ENCODE results near the gene LSM10. TPM values are rescaled to one million over a fixed set of nuclear protein-coding genes. Genes with fewer than 3 reads are reported as not detected.

The LSM10 gene
- total and polyA plus RNA-seq, 2 donors (not counting 1 experiment from before 2014, with no cell fraction given), result 19.2 to 33.5 TPM

DNA sequence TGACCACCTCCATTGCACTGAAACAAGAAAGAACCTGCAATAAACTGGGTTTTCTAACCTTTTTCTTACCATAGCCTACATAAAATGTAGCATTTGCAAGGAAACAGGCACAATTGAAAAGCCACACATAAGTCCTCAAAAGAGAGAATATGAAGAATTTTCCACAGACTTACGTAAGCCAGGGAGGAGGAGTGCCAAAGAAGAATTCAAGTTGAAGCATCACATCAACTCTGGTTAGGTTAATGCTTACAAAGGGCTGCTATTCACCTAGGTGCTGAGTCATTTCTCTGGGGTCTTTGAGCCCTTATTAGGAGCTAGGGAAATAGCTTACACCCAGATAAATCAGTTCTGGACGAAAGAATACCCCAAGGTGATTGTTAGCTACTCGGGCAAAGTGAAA, 42.9 kb upstream of the LSM10 start:
- TF ChIP-seq CTCF (conservative IDR thresholded peaks at IDR 0.05 in 1 of 2, IDR thresholded peaks at IDR 0.05 in 1 of 2; ENCODE audit: low read depth in 1 of 2, low read length in 2 of 2), result no peak
- TF ChIP-seq EZH2 (IDR thresholded peaks at IDR 0.05; ENCODE audit: low read length, missing control alignments), result no peak
- no peaks in the 10 kb centered on the region for H3K4me1 ChIP-seq (ENCODE audit: control insufficient read depth, extremely low read depth, insufficient read depth, low read length)

GRCh38 chr1:36440044-36440443, 42.3 kb upstream of the LSM10 start:
- Histone ChIP-seq H3K9ac (ENCODE audit: insufficient read depth, low read length) (no peak overlapping the region), H4K20me1 (ENCODE audit: control insufficient read depth, extremely low read depth, insufficient read depth, low read length) (no peaks in the 10 kb centered on the region), H3K4me3 (replicated peaks in 1 of 4; ENCODE audit: control extremely low read depth in 1 of 4, insufficient read depth in 1 of 4, low read depth in 3 of 4, low read length in 4 of 4) (no peak overlapping the region), H3K79me2 (ENCODE audit: control insufficient read depth, insufficient read depth, low read length) (no peaks in the 10 kb centered on the region), H3K27ac (ENCODE audit: insufficient read depth, low read length) (no peak overlapping the region), H2AFZ (ENCODE audit: low read length) (no peak overlapping the region), H3K4me2 (ENCODE audit: extremely low read depth, insufficient read depth, low read length) (no peak overlapping the region), H3K36me3 (ENCODE audit: control insufficient read depth, insufficient read depth, low read length) (no peaks in the 10 kb centered on the region), H3K9me3 (ENCODE audit: control insufficient read depth, insufficient read depth, low read depth, low read length) (no peaks in the 10 kb centered on the region), H3K4me1 (ENCODE audit: control insufficient read depth, extremely low read depth, insufficient read depth, low read length) (no peaks in the 10 kb centered on the region), H3K27me3 (ENCODE audit: control insufficient read depth, insufficient read depth, low read length) (no peaks in the 10 kb centered on the region)
- TF ChIP-seq EZH2 (IDR thresholded peaks at IDR 0.05; ENCODE audit: low read length, missing control alignments) (no peak), CTCF (conservative IDR thresholded peaks at IDR 0.05 in 1 of 2, IDR thresholded peaks at IDR 0.05 in 1 of 2; ENCODE audit: low read depth in 1 of 2, low read length in 2 of 2) (no peak)
- no peak for DNase-seq (ENCODE audit: low read depth in 2 of 2)

More for the DNA sequence above, 42.9 kb upstream of the LSM10 start:
- Histone ChIP-seq H3K4me2 (ENCODE audit: extremely low read depth, insufficient read depth, low read length) (no peak overlapping the region), H3K27ac (ENCODE audit: insufficient read depth, low read length) (no peak overlapping the region), H3K36me3 (ENCODE audit: control insufficient read depth, insufficient read depth, low read length) (no peaks in the 10 kb centered on the region), H3K4me3 (replicated peaks in 1 of 4; ENCODE audit: control extremely low read depth in 1 of 4, insufficient read depth in 1 of 4, low read depth in 3 of 4, low read length in 4 of 4) (no peak overlapping the region), H2AFZ (ENCODE audit: low read length) (no peak overlapping the region), H4K20me1 (ENCODE audit: control insufficient read depth, extremely low read depth, insufficient read depth, low read length) (no peaks in the 10 kb centered on the region), H3K9me3 (ENCODE audit: control insufficient read depth, insufficient read depth, low read depth, low read length) (no peaks in the 10 kb centered on the region), H3K79me2 (ENCODE audit: control insufficient read depth, insufficient read depth, low read length) (no peaks in the 10 kb centered on the region), H3K27me3 (ENCODE audit: control insufficient read depth, insufficient read depth, low read length) (no peaks in the 10 kb centered on the region), H3K9ac (ENCODE audit: insufficient read depth, low read length) (no peak overlapping the region)
- DNase-seq (ENCODE audit: low read depth in 2 of 2), result no peak

DNA sequence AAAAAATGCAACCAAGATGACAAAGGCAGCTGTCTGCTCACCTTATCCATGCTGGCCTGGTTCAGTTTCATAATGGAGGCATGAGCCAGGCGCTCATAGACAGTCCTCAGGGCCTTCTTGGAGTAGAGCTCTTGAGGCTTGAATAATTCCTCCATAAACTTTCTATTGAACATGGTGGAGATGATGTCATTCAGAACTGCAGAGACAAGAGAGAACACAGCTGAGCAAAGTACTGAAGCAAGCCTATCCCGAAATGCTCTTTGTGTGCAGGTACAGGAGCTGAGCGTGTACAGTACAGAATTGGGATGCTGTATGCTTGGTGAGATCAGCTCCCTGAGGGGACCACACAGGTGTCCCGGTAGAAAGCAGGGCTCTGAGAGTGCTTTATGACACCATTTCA, 41.0 kb upstream of the LSM10 start:
- DNase-seq (ENCODE audit: low read depth in 2 of 2), result no peak
- Histone ChIP-seq H3K4me1 (ENCODE audit: control insufficient read depth, extremely low read depth, insufficient read depth, low read length) (no peaks in the 10 kb centered on the region), H3K79me2 (ENCODE audit: control insufficient read depth, insufficient read depth, low read length) (no peaks in the 10 kb centered on the region), H3K4me3 (replicated peaks in 1 of 4; ENCODE audit: control extremely low read depth in 1 of 4, insufficient read depth in 1 of 4, low read depth in 3 of 4, low read length in 4 of 4) (no peak overlapping the region), H3K9ac (ENCODE audit: insufficient read depth, low read length) (no peak overlapping the region), H3K4me2 (ENCODE audit: extremely low read depth, insufficient read depth, low read length) (no peak overlapping the region), H3K27ac (ENCODE audit: insufficient read depth, low read length) (no peak overlapping the region), H4K20me1 (ENCODE audit: control insufficient read depth, extremely low read depth, insufficient read depth, low read length) (no peaks in the 10 kb centered on the region), H3K27me3 (ENCODE audit: control insufficient read depth, insufficient read depth, low read length) (no peaks in the 10 kb centered on the region), H2AFZ (ENCODE audit: low read length) (no peak overlapping the region), H3K36me3 (ENCODE audit: control insufficient read depth, insufficient read depth, low read length) (no peaks in the 10 kb centered on the region), H3K9me3 (ENCODE audit: control insufficient read depth, insufficient read depth, low read depth, low read length) (no peaks in the 10 kb centered on the region)
- no peak for TF ChIP-seq CTCF (conservative IDR thresholded peaks at IDR 0.05 in 1 of 2, IDR thresholded peaks at IDR 0.05 in 1 of 2; ENCODE audit: low read depth in 1 of 2, low read length in 2 of 2)
- TF ChIP-seq EZH2 (IDR thresholded peaks at IDR 0.05; ENCODE audit: low read length, missing control alignments), result no peak
